ENCODE results near the gene RBM33.
"Not testable (repeated sequence)": the region's sequence is repeated elsewhere in the genome, so short reads cannot be mapped to it uniquely, and the experiment has no call there.

Gene RBM33

DNA sequence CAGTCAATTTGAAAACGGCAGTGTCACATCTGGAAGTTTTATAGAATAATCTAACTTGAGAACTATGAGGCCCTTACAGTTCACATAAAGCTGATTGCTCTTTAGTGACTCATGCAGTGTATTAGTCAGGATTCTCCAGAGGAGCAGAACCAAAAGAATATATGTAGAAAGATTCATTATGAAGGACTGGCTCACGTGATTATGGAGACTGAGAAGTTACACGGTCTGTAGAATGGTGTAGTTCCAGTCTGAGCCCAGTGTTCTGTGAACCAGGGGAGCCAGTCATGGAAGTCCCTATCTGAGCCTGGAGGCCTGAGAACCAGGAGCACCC lies 21.5 kb downstream of the RBM33 start:
- no peak for DNase-seq

DNA sequence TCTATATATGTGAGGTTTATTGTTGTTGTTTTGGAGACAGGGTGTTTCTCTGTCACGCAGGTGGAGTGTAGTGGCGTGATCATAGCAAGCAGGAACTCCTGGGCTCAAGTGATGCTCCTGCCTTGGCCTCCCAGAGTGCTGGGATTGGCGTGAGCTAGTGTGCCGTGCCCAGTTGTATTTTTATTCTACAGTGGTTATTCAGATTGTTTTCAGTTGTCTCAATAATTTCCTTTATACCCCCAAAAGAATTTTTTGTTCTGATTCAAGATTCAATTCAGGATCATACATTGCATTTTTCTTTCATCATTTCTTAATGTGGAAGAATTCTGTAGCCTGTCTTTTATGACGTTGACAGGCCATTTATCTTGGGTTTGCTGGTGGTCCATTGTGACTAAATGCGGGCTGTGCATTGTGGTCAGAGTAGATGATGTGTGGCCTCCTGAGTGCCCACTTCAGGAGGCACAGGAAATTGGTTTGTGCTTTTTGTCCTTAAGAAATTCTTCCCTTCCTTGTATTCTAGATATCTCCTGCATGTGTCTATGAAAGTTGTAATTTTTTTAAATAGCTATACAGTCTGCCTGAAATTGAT lies 22.9 kb downstream of the RBM33 start:
- no peak for DNase-seq

GRCh38 chr7:155669717-155670505 lies 25.4 kb downstream of the RBM33 start:
- no peak for DNase-seq

- peak; percentile 42 for DNase-seq
These were observed 26.1 kb downstream of the RBM33 start for GRCh38 chr7:155670521-155670920.

GRCh38 chr7:155674556-155674955 lies 30.1 kb downstream of the RBM33 start:
- DNase-seq: no peak

DNA sequence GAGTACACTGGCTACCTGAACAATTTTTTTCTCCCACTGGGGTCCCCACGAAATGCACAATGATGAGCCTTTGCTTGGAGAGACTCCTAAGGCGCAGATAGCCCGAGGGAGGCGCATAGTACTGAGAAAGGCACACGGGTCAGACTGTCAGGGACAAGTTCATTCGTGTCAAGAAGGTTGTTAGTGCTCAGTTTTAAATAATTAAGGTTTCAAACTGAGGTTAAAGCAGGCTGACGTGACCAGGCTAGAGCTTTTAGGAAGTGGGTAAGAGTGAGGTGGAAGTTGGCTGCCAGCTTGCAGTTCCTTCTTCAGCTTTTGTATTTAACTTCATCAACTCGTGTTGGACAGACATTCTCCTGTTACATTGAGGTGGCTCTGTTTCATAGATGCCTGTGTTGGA lies 31.6 kb downstream of the RBM33 start:
- no peak for DNase-seq

DNA sequence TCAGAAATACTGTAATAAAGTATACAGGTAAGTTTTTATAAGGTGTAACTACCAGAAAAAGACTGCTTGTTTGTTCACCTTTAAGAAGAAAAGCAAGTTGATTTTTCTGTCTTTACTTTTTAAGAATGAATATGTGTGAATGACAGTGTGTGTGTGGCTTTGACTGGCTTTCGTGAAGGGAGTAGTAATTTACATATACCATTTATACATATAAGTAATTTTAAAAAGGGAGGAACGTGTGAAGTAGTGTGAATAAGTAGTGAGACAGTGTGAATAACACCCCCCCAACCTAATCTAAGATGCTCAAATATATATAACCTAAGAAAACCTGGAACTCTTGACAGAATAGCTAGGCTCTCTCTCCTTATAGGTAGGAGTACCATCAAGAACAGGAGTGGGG lies 33.2 kb downstream of the RBM33 start:
- no peak for DNase-seq

GRCh38 chr7:155680124-155680523 lies 35.7 kb downstream of the RBM33 start:
- DNase-seq: no peak

DNA sequence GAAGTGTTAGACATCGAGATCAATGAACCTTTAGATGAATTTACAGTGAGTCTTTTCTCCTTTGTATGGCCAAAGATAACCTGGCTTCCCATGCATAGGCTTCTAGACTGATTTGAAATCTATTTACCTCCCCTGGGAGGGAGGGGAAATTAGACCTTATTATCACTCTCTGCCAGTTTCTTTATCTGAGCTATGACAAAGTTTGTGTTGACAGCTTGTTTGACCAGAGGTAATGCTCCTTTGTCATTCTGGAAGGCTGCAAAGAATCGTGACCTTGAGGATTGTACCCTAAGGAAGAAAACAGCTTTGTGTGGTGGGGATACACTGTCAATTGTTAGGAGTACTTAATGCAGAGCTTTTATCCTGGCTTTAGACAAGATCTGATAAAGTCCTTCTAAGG lies 36.4 kb downstream of the RBM33 start:
- DNase-seq: no peak

DNA sequence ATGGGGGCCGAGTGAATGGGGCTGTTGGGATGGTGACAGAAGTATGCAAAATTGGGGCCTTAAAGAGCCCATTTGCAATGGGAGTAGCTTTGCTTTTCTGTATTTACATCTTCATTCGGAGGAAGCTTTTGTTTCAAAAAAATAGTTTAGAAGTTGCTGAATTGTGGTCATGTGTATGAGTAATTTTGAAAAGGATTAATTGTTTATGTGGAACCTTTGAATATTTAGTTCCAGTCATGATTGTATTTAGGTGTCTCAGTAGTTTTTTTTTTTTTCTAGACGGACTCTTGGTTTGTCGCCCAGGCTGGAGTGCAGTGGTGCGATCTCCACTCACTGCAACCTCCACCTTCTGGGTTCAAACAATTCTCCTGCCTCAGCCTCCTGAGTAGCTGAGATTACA lies 37.2 kb downstream of the RBM33 start:
- DNase-seq: no peak

DNA sequence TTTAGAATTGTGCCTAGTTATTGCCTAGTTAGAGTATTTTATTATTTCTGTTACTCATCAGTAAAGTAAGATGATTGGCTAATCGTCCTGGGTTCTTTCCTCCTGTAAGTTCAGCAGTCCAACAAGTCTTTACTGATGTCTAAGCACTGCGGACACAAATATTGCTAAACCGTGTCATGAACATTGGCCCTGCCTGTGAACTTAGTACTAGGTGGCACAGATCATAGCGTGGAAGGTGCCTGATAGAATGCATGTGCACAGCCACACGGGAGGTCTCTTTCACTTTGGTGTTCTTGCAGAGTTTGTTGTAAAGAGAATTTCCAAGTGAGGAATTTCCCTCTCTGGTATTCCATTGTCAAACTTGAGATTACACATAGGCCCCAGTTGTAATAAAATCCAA lies 38.0 kb downstream of the RBM33 start:
- no peak for DNase-seq

- DNase-seq: no peak
These were observed 38.6 kb downstream of the RBM33 start for GRCh38 chr7:155683098-155683497.

DNA sequence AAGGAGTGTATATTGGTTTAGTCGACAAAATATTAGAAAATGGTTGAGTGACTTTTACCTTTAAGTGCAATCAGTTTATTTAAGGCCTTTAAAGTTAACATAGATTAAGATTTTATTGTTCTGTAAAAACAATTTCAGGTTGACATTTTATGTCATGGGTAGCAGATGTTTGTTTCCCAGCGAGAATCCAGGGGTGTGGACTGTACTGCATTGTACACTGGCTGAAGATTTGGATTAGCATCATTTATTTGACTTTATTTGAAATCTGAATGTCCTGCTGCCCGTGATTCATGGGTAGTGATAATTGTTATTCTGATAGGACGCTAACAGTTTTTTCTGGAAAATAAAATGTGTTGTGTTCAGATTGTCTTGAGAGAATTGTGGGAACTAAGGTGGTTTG lies 39.3 kb downstream of the RBM33 start:
- DNase-seq: no peak

DNA sequence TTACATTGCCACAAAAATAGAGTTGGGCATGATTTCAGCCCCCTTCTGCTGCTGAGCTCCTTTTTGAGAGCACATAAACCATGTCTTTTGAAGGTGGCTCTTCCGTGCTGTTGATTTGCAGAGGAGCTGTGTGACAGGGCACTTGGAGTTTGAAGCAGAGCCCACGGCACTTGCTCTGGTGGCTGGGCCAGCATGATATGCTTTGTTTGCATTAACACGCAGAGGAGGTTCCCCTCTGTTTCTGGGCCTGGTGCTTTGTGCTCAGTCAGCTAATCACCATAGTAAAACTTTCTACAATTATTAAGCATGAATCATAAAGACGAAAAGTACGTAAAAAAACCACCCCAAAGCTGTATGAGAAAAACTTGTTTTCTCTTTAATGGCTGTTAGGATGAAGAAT lies 40.1 kb downstream of the RBM33 start:
- no peak for DNase-seq

GRCh38 chr7:155685070-155685790 lies 40.8 kb downstream of the RBM33 start:
- DNase-seq: no peak

DNA sequence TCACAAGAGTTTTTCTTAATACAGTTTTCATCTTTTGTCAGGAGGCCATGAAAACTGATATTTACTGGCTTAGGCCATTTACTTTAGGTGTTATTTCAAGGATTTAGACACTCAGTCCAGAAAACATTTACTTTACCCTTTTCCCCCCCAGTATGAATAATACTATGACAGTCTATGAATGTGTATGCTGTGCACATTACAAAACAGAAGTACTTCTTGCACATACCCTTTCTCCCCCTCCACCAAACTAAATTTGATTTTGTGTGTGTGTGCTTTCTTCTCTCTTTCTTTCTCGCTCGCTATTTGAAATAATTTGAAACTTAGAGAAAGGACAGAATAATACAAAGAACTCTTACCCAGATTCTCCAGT lies 41.3 kb downstream of the RBM33 start:
- no peak for DNase-seq

DNA sequence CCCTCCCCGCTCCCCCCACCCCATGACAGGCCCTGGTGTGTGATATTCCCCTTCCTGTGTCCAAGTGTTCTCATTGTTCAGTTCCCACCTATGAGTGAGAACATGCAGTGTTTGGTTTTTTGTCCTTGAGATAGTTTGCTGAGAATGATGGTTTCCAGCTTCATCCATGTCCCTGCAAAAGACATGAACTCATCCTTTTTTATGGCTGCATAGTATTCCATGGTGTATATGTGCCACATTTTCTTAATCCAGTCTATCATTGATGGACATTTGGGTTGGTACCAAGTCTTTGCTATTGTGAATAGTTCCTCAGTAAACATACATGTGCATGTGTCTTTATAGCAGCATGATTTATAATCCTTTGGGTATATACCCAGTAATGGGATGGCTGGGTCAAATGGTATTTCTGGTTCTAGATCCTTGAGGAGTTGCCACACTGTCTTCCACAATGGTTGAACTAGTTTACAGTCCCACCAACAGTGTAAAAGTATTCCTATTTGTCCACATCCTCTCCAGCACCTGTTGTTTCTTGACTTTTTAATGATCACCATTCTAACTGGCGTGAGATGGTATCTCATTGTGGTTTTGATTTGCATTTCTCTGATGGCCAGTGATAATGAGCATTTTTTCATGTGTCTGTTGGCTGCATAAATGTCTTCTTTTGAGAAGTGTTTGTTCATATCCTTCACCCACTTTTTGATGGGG lies 42.3 kb downstream of the RBM33 start:
- DNase-seq: not testable (repeated sequence)

- not testable (repeated sequence) for DNase-seq
These were observed 43.8 kb downstream of the RBM33 start for GRCh38 chr7:155688237-155688636.

GRCh38 chr7:155690655-155691054 lies 46.2 kb downstream of the RBM33 start:
- DNase-seq: not testable (repeated sequence)

DNA sequence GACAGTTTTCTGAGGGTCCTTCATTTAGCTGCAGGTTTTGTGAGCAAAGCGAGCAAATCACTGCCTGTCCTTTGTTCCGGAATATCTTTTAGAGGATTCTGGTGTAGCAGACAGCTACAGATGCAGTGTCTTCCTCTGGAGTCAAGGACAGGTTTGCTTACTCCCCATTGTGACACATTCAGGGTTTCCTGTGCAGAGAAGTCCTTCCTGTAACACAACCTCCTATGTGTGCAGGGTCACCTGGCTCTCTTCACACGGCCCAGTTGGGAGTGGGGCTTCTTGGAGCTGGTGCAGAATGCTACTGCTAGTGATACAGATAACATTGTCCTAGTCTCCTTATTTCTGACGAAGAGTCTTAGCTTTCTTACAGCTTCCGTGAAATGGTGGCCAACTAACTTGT lies 47.9 kb downstream of the RBM33 start:
- DNase-seq: no peak

- no peak for DNase-seq
These were observed 49.4 kb downstream of the RBM33 start for GRCh38 chr7:155693826-155694225.

DNA sequence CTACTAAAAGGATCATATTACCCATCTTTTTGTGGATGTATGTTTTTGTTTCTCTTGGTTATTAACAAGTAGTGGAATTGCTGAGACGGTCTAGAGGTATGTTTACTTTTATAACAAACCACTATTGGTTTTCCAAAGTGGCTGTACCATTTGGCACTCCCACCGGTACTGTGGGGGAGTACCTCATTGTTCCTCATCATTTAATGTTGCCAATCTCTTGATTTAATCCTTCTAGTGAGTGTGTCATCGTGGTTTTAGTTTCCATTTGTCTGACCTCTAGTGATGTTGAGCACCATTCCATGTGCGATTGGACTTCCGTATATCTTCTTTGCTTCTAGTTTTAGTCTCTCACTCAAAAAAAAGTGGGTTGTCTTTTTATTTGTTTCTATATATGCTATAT lies 50.4 kb downstream of the RBM33 start:
- no peak for DNase-seq

- DNase-seq: no peak
These were observed 52.3 kb downstream of the RBM33 start for GRCh38 chr7:155696747-155697146.

GRCh38 chr7:155698633-155699032 lies 54.2 kb downstream of the RBM33 start:
- no peak for DNase-seq

Measured in NCI-H2029 treated with DMSO at 0.1 percent for 48 hours (cell line).